Osteocyte (in vitro differentiated cells): ENCODE results near the gene PCNX1. TPM values are rescaled to one million over a fixed set of nuclear protein-coding genes. Genes with fewer than 3 reads are reported as not detected.
"Not testable (repeated sequence)": the region's sequence is repeated elsewhere in the genome, so short reads cannot be mapped to it uniquely, and the experiment has no call there.

Source experiments
- DNase-seq: peaks from one replicate; pipeline ENCODE4 v3.0.0; 2021; ENCODE audit warnings: mixed read lengths; ENCODE audit not compliant: unreplicated experiment; ENCODE audit errors: extremely low spot score
- H3K27ac Mint-ChIP-seq: one replicate; pipeline ENCODE4 v1.8.0; 2021; ENCODE audit warnings: mild to moderate bottlenecking, mixed read lengths; ENCODE audit not compliant: unreplicated experiment
- H3K27me3 Mint-ChIP-seq: one replicate; pipeline ENCODE4 v1.8.0; 2021; ENCODE audit warnings: mixed read lengths; ENCODE audit not compliant: unreplicated experiment
- H3K36me3 Mint-ChIP-seq: one replicate; pipeline ENCODE4 v1.8.0; 2021; ENCODE audit warnings: mixed read lengths; ENCODE audit not compliant: unreplicated experiment
- H3K4me1 Mint-ChIP-seq: one replicate; pipeline ENCODE4 v1.8.0; 2021; ENCODE audit warnings: mixed read lengths; ENCODE audit not compliant: unreplicated experiment
- H3K4me3 Mint-ChIP-seq: one replicate; pipeline ENCODE4 v1.8.0; 2021; ENCODE audit warnings: mild to moderate bottlenecking, moderate library complexity, mixed read lengths; ENCODE audit not compliant: unreplicated experiment
- H3K9me3 Mint-ChIP-seq: one replicate; pipeline ENCODE4 v1.8.0; 2021; ENCODE audit warnings: mixed read lengths; ENCODE audit not compliant: unreplicated experiment
- CTCF ChIP-seq: fragments of 200-600 bp; sonication (generic); IDR thresholded peaks from 2 replicates; pipeline ENCODE4 v1.5.0; 2021; ENCODE audit warnings: antibody characterized with exemption, mild to moderate bottlenecking, moderate library complexity
- total RNA-seq: library from RNA; stranded (reverse); gene quantifications from 2 replicates; pipeline ENCODE4 v1.2.1, GENCODE V29; 2021

PCNX1 gene
- total RNA-seq, 1 donor from 2014 or later, result 72.2 TPM

- Mint-ChIP-seq H3K4me1 (peaks cover 2% of the 10 kb centered on the region), H3K4me3 (no peak overlapping the region), H3K36me3 (peaks cover 23% of the 10 kb centered on the region), H3K27ac (no peak overlapping the region), H3K9me3 (peaks cover 15% of the 10 kb centered on the region), H3K27me3 (no peaks in the 10 kb centered on the region)
- DNase-seq, result no peak
- no peak for TF ChIP-seq CTCF
Observed at GRCh38 chr14:70942342-70942706, 35.1 kb downstream of the PCNX1 start.

- H3K4me1 Mint-ChIP-seq, H3K27me3 Mint-ChIP-seq, H3K27ac Mint-ChIP-seq, DNase-seq, H3K4me3 Mint-ChIP-seq: not testable (repeated sequence)
- Mint-ChIP-seq H3K9me3 (peaks cover 19% of the 10 kb centered on the region), H3K36me3 (peaks cover 27% of the 10 kb centered on the region)
Observed at GRCh38 chr14:70942721-70943120, 35.5 kb downstream of the PCNX1 start.

- H3K36me3 Mint-ChIP-seq, result peaks cover 32% of the 10 kb centered on the region
- no peak for TF ChIP-seq CTCF
- no peak for DNase-seq
- H3K4me1 Mint-ChIP-seq, result peaks cover 2% of the 10 kb centered on the region
- no peak overlapping the region for H3K4me3 Mint-ChIP-seq
- H3K9me3 Mint-ChIP-seq, result peaks cover 20% of the 10 kb centered on the region
- H3K27me3 Mint-ChIP-seq, result no peaks in the 10 kb centered on the region
- H3K27ac Mint-ChIP-seq, result no peak overlapping the region
Observed at GRCh38 chr14:70943838-70944237, 36.6 kb downstream of the PCNX1 start.

GRCh38 chr14:70947739-70948138 lies 40.5 kb downstream of the PCNX1 start:
- TF ChIP-seq CTCF, result no peak
- peaks cover 10% of the 10 kb centered on the region for H3K9me3 Mint-ChIP-seq
- H3K4me1 Mint-ChIP-seq, result no peaks in the 10 kb centered on the region
- H3K27me3 Mint-ChIP-seq, result no peaks in the 10 kb centered on the region
- no peak overlapping the region for H3K4me3 Mint-ChIP-seq
- no peak for DNase-seq
- H3K36me3 Mint-ChIP-seq, result peaks cover 45% of the 10 kb centered on the region
- no peak overlapping the region for H3K27ac Mint-ChIP-seq

- DNase-seq, result no peak
- Mint-ChIP-seq H3K36me3 (peaks cover 28% of the 10 kb centered on the region), H3K9me3 (peaks cover 3% of the 10 kb centered on the region), H3K4me3 (no peak overlapping the region), H3K4me1 (peaks cover 7% of the 10 kb centered on the region), H3K27me3 (no peaks in the 10 kb centered on the region), H3K27ac (no peak overlapping the region)
- no peak for TF ChIP-seq CTCF
Observed at GRCh38 chr14:70952485-70952884, 45.2 kb downstream of the PCNX1 start.

GRCh38 chr14:70954068-70954467 lies 46.8 kb downstream of the PCNX1 start:
- DNase-seq, result no peak
- no peak for TF ChIP-seq CTCF
- H3K4me3 Mint-ChIP-seq, result no peak overlapping the region
- H3K27ac Mint-ChIP-seq, result no peak overlapping the region
- H3K9me3 Mint-ChIP-seq, result no peaks in the 10 kb centered on the region
- peaks cover 7% of the 10 kb centered on the region for H3K4me1 Mint-ChIP-seq
- peaks cover 20% of the 10 kb centered on the region for H3K36me3 Mint-ChIP-seq
- H3K27me3 Mint-ChIP-seq, result no peaks in the 10 kb centered on the region
